RWPE2 (cell line): ENCODE results near the gene ELOB.
A peak's percentile ranks its signal among the peaks of the same experiment; 100 is the strongest.

Experiments
- ATAC-seq: fragments of 200-7000 bp; cut with Tn5 transposase; 3 replicates; pipeline ENCODE4 v1.9.1; 2021; ENCODE audit warnings: low read depth
- DNase-seq: peaks from one replicate; pipeline ENCODE4 v3.0.0-alpha.2; 2020; ENCODE audit warnings: low spot score
- H3K27ac ChIP-seq: fragments of 450-650 bp; 2 replicates; pipeline ENCODE4 v1.5.1; 2017; ENCODE audit warnings: mild to moderate bottlenecking; ENCODE audit not compliant: poor library complexity, severe bottlenecking
- H3K27me3 ChIP-seq: fragments of 250-450 bp; sonication (Bioruptor Pico); 2 replicates; pipeline ENCODE4 v1.5.1; 2021; ENCODE audit warnings: mild to moderate bottlenecking, moderate library complexity; ENCODE audit not compliant: insufficient read depth, poor library complexity, severe bottlenecking
- H3K36me3 ChIP-seq: fragments of 250-450 bp; sonication (Bioruptor Pico); 2 replicates; pipeline ENCODE4 v1.5.1; 2020; ENCODE audit warnings: low read depth, mild to moderate bottlenecking, moderate library complexity
- H3K4me1 ChIP-seq: fragments of 250-450 bp; sonication (Bioruptor Pico); 2 replicates; pipeline ENCODE4 v1.5.1; 2021; ENCODE audit warnings: mild to moderate bottlenecking, moderate library complexity; ENCODE audit not compliant: insufficient read depth, poor library complexity, severe bottlenecking
- H3K4me3 ChIP-seq: fragments of 250-450 bp; sonication (Bioruptor Pico); 2 replicates; pipeline ENCODE4 v1.5.1; 2021; ENCODE audit warnings: mild to moderate bottlenecking, moderate library complexity; ENCODE audit not compliant: severe bottlenecking
- H3K9me3 ChIP-seq: fragments of 250-450 bp; sonication (Bioruptor Pico); 2 replicates; pipeline ENCODE4 v1.5.1; 2021; ENCODE audit warnings: mild to moderate bottlenecking, moderate library complexity; ENCODE audit not compliant: severe bottlenecking
- TF ChIP-seq, protein P1 (sequence below): fragments of 450-650 bp; IDR thresholded peaks from one replicate; pipeline ENCODE4 v1.5.1; 2017; ENCODE audit warnings: mild to moderate bottlenecking, moderate library complexity; ENCODE audit not compliant: poor library complexity, severe bottlenecking

The ELOB gene

DNA sequence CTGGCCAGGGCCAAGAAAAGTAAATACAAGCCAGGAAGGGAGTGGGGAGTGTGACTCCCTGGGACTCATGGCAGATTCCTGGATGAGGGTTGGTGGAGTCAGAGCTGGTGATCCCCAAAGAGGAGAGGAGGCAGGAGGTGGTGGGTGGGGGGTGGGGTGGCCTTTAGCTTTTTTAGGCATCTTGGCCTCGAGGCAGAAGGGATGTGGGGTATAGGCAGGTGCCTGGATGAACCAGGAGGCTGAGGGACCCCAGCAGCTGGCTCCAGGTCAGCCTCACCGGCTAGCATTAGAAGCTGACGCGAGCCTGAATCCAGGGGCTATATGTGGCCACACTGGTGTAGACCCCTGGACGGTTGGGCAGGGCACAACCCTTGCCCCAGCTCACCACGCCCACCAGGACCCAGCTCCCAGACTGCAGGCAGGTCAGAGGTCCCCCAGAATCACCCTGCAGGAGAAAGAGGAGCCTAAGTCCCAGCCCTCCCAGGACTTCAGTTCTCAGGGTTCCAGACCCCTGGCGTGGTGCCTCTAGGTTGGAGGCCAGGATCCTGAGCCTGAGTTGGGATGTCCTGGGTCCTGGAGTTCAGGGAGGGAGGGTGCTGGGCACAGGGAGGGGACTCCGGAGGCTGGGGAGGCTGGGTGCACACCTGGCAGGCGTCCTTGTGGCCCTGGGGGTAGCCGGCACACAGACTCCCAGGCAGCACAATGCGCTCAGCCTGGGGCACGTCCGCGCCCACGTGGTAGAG, 7.4 kb upstream of the ELOB start:
- H3K4me3 ChIP-seq = no peak overlapping the region
- H3K36me3 ChIP-seq = no peaks in the 10 kb centered on the region
- no peaks in the 10 kb centered on the region for H3K4me1 ChIP-seq
- H3K27me3 ChIP-seq = peaks cover 4% of the 10 kb centered on the region
- DNase-seq (peak; percentile 53), ATAC-seq (no peak)
- H3K27ac ChIP-seq = no peak overlapping the region
- H3K9me3 ChIP-seq = no peaks in the 10 kb centered on the region
- TF ChIP-seq, protein P1, sequence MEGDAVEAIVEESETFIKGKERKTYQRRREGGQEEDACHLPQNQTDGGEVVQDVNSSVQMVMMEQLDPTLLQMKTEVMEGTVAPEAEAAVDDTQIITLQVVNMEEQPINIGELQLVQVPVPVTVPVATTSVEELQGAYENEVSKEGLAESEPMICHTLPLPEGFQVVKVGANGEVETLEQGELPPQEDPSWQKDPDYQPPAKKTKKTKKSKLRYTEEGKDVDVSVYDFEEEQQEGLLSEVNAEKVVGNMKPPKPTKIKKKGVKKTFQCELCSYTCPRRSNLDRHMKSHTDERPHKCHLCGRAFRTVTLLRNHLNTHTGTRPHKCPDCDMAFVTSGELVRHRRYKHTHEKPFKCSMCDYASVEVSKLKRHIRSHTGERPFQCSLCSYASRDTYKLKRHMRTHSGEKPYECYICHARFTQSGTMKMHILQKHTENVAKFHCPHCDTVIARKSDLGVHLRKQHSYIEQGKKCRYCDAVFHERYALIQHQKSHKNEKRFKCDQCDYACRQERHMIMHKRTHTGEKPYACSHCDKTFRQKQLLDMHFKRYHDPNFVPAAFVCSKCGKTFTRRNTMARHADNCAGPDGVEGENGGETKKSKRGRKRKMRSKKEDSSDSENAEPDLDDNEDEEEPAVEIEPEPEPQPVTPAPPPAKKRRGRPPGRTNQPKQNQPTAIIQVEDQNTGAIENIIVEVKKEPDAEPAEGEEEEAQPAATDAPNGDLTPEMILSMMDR = no peak

DNA sequence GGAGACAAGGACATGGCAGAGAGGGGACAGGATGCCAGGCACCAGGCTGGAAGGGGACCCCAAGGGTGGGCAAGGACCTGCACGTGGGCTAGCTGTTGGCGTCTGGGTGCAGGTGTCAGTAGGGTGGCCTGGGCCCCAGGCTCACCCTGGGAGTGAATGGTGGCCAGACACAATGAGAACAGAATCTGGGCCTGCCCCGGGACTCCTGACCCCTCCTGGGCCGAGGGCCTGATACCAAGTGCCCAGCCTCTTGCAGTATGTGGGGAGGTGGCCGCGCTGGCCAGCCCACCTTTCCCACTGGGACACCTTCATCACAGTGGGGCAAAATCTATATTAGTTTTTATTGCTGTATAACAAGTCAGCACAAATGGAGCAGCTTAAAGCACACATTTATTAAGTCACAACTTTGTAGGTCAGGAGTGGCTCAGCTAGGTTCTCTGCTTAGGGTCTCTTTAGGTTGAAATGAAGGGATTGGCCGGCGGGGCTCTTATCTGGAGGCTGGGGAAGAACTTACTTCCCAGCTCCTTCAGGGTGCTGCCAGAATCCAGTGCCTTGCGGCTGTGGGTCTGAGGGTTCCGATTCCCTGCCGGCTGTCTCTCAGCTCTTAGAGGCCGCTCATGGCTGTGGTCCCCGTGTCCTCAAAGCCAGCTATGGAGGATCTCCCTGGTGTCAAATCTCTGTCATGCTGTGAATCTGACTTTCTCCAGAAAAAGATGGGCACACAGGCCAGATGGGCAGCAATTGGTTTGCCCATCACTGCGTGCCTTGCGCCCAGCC, 6.7 kb upstream of the ELOB start:
- Histone ChIP-seq H3K36me3 (no peaks in the 10 kb centered on the region), H3K4me3 (no peak overlapping the region), H3K9me3 (no peaks in the 10 kb centered on the region), H3K27ac (no peak overlapping the region), H3K27me3 (peaks cover 4% of the 10 kb centered on the region), H3K4me1 (no peaks in the 10 kb centered on the region)
- TF ChIP-seq, protein P1 = no peak
- peak; percentile 31 for DNase-seq
- no peak for ATAC-seq

DNA sequence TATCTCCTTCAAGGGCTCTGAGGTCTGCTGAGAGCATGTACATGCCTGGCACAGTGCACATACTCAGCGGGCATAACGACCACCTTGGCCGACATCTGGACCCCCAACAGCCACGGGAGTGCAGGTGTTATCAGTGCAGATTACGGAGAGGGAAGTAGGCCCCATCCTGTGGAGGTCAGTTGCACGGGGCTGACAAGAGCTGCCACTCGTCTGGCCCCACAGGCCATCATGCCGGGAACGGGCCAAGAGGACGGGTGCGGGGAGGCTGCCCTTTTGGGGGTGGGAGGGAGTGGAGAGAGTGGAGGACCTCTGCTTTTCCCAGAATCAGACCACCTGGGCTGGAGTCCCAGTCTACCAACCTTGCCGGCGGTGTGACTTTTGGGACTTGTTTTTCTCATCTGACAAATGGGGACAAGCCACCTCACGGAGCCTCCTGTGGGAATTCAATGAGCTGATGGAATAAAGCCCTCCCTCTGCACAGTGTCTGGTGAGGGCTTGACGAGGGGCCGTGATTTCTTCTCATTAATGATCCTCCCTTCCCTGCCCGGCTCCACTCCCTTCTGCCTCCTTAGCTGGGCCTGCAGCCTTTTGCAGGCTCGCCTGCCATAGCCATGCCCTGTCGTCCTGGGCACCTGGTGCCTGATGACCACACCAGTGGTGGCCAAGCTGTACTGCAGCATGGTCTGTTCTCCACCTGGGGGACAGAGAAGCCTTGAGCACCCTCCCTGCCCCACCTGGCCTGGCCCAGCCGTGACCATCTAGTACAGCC, 5.7 kb upstream of the ELOB start:
- ATAC-seq = peak; percentile 30; the same call in 1 of the 3 replicates
- Histone ChIP-seq H3K4me3 (no peak overlapping the region), H3K27ac (no peak overlapping the region), H3K36me3 (no peaks in the 10 kb centered on the region), H3K27me3 (peaks cover 4% of the 10 kb centered on the region), H3K4me1 (no peaks in the 10 kb centered on the region), H3K9me3 (no peaks in the 10 kb centered on the region)
- peak; percentile 51 for DNase-seq
- TF ChIP-seq, protein P1 = no peak

DNA sequence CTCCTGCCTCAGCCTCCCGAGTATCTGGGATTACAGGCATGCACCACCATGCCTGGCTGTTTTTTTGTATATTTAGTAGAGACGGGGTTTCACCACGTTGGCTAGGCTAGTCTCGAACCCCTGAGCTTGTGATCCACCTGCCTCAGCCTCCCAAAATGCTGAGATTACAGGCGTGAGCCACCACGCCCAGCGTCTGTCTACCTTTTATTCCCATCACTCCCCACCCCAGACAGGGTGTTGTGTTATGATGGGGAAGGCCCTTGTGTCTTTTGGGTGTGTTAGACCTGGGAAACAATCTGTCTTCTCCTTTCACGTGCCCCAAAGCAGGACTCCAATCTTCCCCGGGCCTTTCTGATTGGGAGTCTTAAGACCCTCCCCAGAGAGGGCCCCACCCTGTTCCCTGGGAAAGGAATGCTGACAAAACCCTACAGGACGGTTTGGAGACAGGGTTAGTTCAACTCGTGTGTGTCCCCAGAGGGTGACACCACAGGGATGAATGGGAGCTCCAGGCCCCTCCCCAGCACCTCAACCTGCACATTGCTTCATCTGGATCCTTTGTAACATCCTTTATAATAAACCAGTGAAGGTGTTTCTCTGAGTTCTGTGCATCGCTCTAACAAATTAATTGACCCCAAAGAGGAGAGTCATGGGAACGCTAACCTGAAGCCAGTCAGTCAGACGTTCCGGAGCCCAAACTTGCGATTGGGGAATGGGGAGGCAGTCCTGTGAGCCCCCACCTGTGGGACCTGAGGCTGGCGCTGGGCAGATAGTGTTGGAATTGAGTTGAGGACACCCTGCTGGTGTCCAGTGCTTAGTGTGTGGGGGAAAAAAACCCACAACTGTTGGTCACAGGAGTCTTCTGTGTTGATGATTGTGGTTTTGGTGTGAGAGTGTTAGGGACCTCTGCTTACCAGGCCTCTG, 3.2 kb upstream of the ELOB start:
- Histone ChIP-seq H3K27me3 (no peaks in the 10 kb centered on the region), H3K4me3 (no peak overlapping the region), H3K9me3 (no peaks in the 10 kb centered on the region), H3K27ac (no peak overlapping the region), H3K4me1 (peaks cover 4% of the 10 kb centered on the region), H3K36me3 (peaks cover 11% of the 10 kb centered on the region)
- TF ChIP-seq, protein P1 = no peak
- DNase-seq (peak; percentile 42), ATAC-seq (no peak)
